ENCODE results near the gene CEP112. TPM values are rescaled to one million over a fixed set of nuclear protein-coding genes. Genes with fewer than 3 reads are reported as not detected.

CEP112 gene
- total RNA-seq, 6 donors from 2014 or later: 14.3 to 70.2 (median 31.0) TPM

- DNase-seq (no peak), ATAC-seq (ENCODE audit: low FRiP score in 2 of 2) (no peak)
- no peak for TF ChIP-seq EP300 (IDR thresholded peaks at IDR 0.05)
- TF ChIP-seq CTCF (IDR thresholded peaks at IDR 0.05): no peak
- TF ChIP-seq POLR2A (IDR thresholded peaks at IDR 0.05): no peak
- TF ChIP-seq POLR2AphosphoS5 (IDR thresholded peaks at IDR 0.05): no peak
- Histone ChIP-seq H3K4me3 (no peak overlapping the region), H3K9me3 (no peaks in the 10 kb centered on the region), H3K27me3 (no peaks in the 10 kb centered on the region), H3K36me3 (no peaks in the 10 kb centered on the region), H3K27ac (no peak overlapping the region), H3K4me1 (no peaks in the 10 kb centered on the region)
- 90% methylated on average over 5 of the region's 5 CpGs for WGBS, 2 donors
Measured at GRCh38 chr17:65627108-65627507, 564.8 kb downstream of the CEP112 start.

- ATAC-seq (ENCODE audit: low FRiP score in 2 of 2): no peak
- no peak overlapping the region for H3K27ac ChIP-seq
- no peaks in the 10 kb centered on the region for H3K36me3 ChIP-seq
- TF ChIP-seq POLR2AphosphoS5 (IDR thresholded peaks at IDR 0.05) (no peak), EP300 (IDR thresholded peaks at IDR 0.05) (no peak), POLR2A (IDR thresholded peaks at IDR 0.05) (no peak)
- H3K4me1 ChIP-seq: no peaks in the 10 kb centered on the region
- H3K27me3 ChIP-seq: no peaks in the 10 kb centered on the region
- H3K9me3 ChIP-seq: no peaks in the 10 kb centered on the region
- DNase-seq: no peak
- H3K4me3 ChIP-seq: no peak overlapping the region
Measured at GRCh38 chr17:65626451-65626850, 565.5 kb downstream of the CEP112 start.

GRCh38 chr17:65618516-65618915, 573.4 kb downstream of the CEP112 start:
- no peaks in the 10 kb centered on the region for H3K9me3 ChIP-seq
- TF ChIP-seq POLR2AphosphoS5 (IDR thresholded peaks at IDR 0.05) (no peak), CTCF (IDR thresholded peaks at IDR 0.05) (no peak), EP300 (IDR thresholded peaks at IDR 0.05) (no peak), POLR2A (IDR thresholded peaks at IDR 0.05) (no peak)
- no peak overlapping the region for H3K4me3 ChIP-seq
- no peak for ATAC-seq (ENCODE audit: low FRiP score in 2 of 2)
- H3K27me3 ChIP-seq: no peaks in the 10 kb centered on the region
- 88 to 93% methylated on average over 1 of the region's 1 CpG for WGBS, 2 donors
- DNase-seq: peak in 1 of 2 donors; percentile 1
- H3K27ac ChIP-seq: no peak overlapping the region
- H3K4me1 ChIP-seq: no peaks in the 10 kb centered on the region
- no peaks in the 10 kb centered on the region for H3K36me3 ChIP-seq

- no peak for ATAC-seq (ENCODE audit: low FRiP score in 2 of 2)
- H3K9me3 ChIP-seq: no peaks in the 10 kb centered on the region
- H3K27me3 ChIP-seq: no peaks in the 10 kb centered on the region
- H3K27ac ChIP-seq: no peak overlapping the region
- 92 to 94% methylated on average over 11 of the region's 11 CpGs for WGBS, 2 donors
- no peak for TF ChIP-seq EP300 (IDR thresholded peaks at IDR 0.05)
- TF ChIP-seq POLR2A (IDR thresholded peaks at IDR 0.05): no peak
- TF ChIP-seq CTCF (IDR thresholded peaks at IDR 0.05): no peak
- TF ChIP-seq POLR2AphosphoS5 (IDR thresholded peaks at IDR 0.05): no peak
- no peak for DNase-seq
- no peak overlapping the region for H3K4me3 ChIP-seq
- H3K36me3 ChIP-seq: no peaks in the 10 kb centered on the region
- H3K4me1 ChIP-seq: no peaks in the 10 kb centered on the region
Measured at GRCh38 chr17:65617496-65617895, 574.4 kb downstream of the CEP112 start.

GRCh38 chr17:65609749-65610148, 582.2 kb downstream of the CEP112 start:
- peaks cover 0 to 10% (median 7%) of the 10 kb centered on the region in 4 donors for H3K4me1 ChIP-seq
- whole genome bisulfite sequencing, 2 donors: 55 to 92% methylated on average over 2 of the region's 2 CpGs
- no peaks in the 10 kb centered on the region for H3K9me3 ChIP-seq
- no peaks in the 10 kb centered on the region for H3K36me3 ChIP-seq
- no peak overlapping the region for H3K27ac ChIP-seq
- H3K27me3 ChIP-seq: no peaks in the 10 kb centered on the region
- ATAC-seq (ENCODE audit: low FRiP score in 2 of 2) (no peak), DNase-seq (no peak)
- no peak overlapping the region for H3K4me3 ChIP-seq
- TF ChIP-seq POLR2AphosphoS5 (IDR thresholded peaks at IDR 0.05) (no peak), POLR2A (IDR thresholded peaks at IDR 0.05) (no peak), EP300 (IDR thresholded peaks at IDR 0.05) (no peak), CTCF (IDR thresholded peaks at IDR 0.05) (no peak)
